WTC11 (cell line): Measurements from ENCODE around the gene PXK. TPM values are rescaled to one million over a fixed set of nuclear protein-coding genes. Genes with fewer than 3 reads are reported as not detected.

Source experiments
- ATAC-seq: fragments of 200-7000 bp; cut with Tn5 transposase; 2 replicates; pipeline ENCODE4 v1.10.0; 2021; ENCODE audit warnings: mild to moderate bottlenecking, moderate library complexity
- CTCF ChIA-PET: fragments of 300-600 bp; sonication (Branson Sonifier 250); formaldehyde crosslinking; loops from one replicate; lab custom pipeline; 2021; ENCODE audit warnings: antibody characterized with exemption; lab: Charles Lee
- POLR2A ChIA-PET: fragments of 350-600 bp; sonication (Branson Sonifier 250); formaldehyde crosslinking; loops from one replicate; lab custom pipeline; 2021; ENCODE audit warnings: antibody characterized with exemption; lab: Charles Lee
- DNase-seq: peaks from one replicate; pipeline ENCODE4 v3.0.0; 2021; ENCODE audit warnings: low spot score
- H3K27ac Mint-ChIP-seq: 2 replicates; pipeline ENCODE4 v1.8.0; 2021; ENCODE audit warnings: mixed read lengths
- H3K27me3 Mint-ChIP-seq: 2 replicates; pipeline ENCODE4 v1.8.0; 2021; ENCODE audit warnings: low read depth, mild to moderate bottlenecking, moderate library complexity, mixed read lengths
- H3K36me3 Mint-ChIP-seq: 2 replicates; pipeline ENCODE4 v1.8.0; 2021; ENCODE audit warnings: mixed read lengths
- H3K4me1 Mint-ChIP-seq: 2 replicates; pipeline ENCODE4 v1.8.0; 2022; ENCODE audit warnings: mixed read lengths
- H3K4me3 Mint-ChIP-seq: 2 replicates; pipeline ENCODE4 v1.8.0; 2021; ENCODE audit warnings: mild to moderate bottlenecking, moderate library complexity, mixed read lengths
- H3K9me3 Mint-ChIP-seq: 2 replicates; pipeline ENCODE4 v1.8.0; 2021; ENCODE audit warnings: mixed read lengths
- ELF4 ChIP-seq: sonication (generic); formaldehyde crosslinking; IDR thresholded peaks from 2 replicates; pipeline ENCODE4 v1.8.1; 2022; ENCODE audit warnings: low read depth, mild to moderate bottlenecking, moderate library complexity, missing genetic modification reagents
- EMX1 ChIP-seq: fragments of 250-450 bp; sonication (Bioruptor Pico); IDR thresholded peaks from 2 replicates; pipeline ENCODE4 v1.8.0; 2021; ENCODE audit warnings: mild to moderate bottlenecking
- FOXK1 ChIP-seq: sonication (generic); formaldehyde crosslinking; IDR thresholded peaks from 2 replicates; pipeline ENCODE4 v1.8.0; 2022; ENCODE audit warnings: mild to moderate bottlenecking, moderate library complexity, missing genetic modification reagents
- GABPB1 ChIP-seq: sonication (generic); formaldehyde crosslinking; IDR thresholded peaks from 2 replicates; pipeline ENCODE4 v1.8.1; 2023; ENCODE audit warnings: mild to moderate bottlenecking, missing genetic modification reagents
- JAZF1 ChIP-seq: fragments of 250-450 bp; sonication (Bioruptor Pico); IDR thresholded peaks from 2 replicates; pipeline ENCODE4 v1.9.0; 2021; ENCODE audit warnings: moderate library complexity, mild to moderate bottlenecking, inconsistent platforms
- ZBTB21 ChIP-seq: sonication (generic); formaldehyde crosslinking; IDR thresholded peaks from 2 replicates; pipeline ENCODE4 v1.8.1; 2023; ENCODE audit warnings: mild to moderate bottlenecking, missing genetic modification reagents, borderline replicate concordance
- ZNF121 ChIP-seq: sonication (generic); formaldehyde crosslinking; IDR thresholded peaks from 2 replicates; pipeline ENCODE4 v1.8.0; 2023; ENCODE audit warnings: missing genetic modification reagents
- ZNF138 ChIP-seq: sonication (generic); formaldehyde crosslinking; conservative IDR thresholded peaks from 2 replicates; pipeline ENCODE4 v1.8.1; 2022; ENCODE audit warnings: mild to moderate bottlenecking, moderate library complexity, missing genetic modification reagents
- total RNA-seq: library from RNA; stranded (reverse); gene quantifications from 3 replicates; pipeline ENCODE4 v1.2.3, GENCODE V29; 2021
- TF ChIP-seq, protein P1 (sequence below): sonication (generic); formaldehyde crosslinking; IDR thresholded peaks from 2 replicates; pipeline ENCODE4 v1.8.0; 2022; ENCODE audit warnings: mild to moderate bottlenecking, missing genetic modification reagents
- TF ChIP-seq, protein P2 (sequence below): fragments of 250-450 bp; sonication (Bioruptor Pico); IDR thresholded peaks from 2 replicates; pipeline ENCODE4 v1.9.0; 2021; ENCODE audit warnings: mild to moderate bottlenecking, borderline replicate concordance
- TF ChIP-seq, protein P3 (sequence below): sonication (generic); formaldehyde crosslinking; IDR thresholded peaks from 2 replicates; pipeline ENCODE4 v1.8.1; 2022; ENCODE audit warnings: missing genetic modification reagents, borderline replicate concordance
- TF ChIP-seq, protein P4 (sequence below): sonication (generic); formaldehyde crosslinking; IDR thresholded peaks from 2 replicates; pipeline ENCODE4 v1.8.0; 2023; ENCODE audit warnings: missing genetic modification reagents
- TF ChIP-seq, protein P5 (sequence below): fragments of 250-450 bp; sonication (Bioruptor Pico); IDR thresholded peaks from 2 replicates; pipeline ENCODE4 v1.8.0; 2021; ENCODE audit warnings: mild to moderate bottlenecking
- TF ChIP-seq, protein P6 (sequence below): fragments of 250-450 bp; sonication (Bioruptor Pico); conservative IDR thresholded peaks from 2 replicates; pipeline ENCODE4 v1.9.0; 2021; ENCODE audit warnings: mild to moderate bottlenecking

Gene PXK
- total RNA-seq, 1 experiment from 2014 or later: 9.4 TPM

DNA sequence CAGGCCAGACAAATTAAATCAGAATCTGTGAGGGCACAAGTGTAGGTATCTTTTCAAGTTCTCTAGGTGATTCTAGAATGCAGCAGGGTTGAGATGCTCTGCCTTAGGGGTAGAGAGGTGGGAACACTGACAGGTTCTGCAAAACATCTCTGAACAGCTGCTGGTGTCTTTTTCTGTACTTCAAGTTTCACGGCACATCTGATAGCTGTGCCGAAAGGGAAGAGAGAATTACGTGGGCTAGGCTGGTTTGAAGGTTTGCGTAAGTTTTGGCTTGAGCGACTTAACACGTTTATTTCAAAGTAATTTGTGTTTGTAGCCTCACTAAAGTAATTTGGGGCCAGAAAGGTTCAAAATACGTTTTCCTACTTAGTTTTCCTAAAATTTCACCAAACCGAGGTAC is 22.5 kb downstream of the PXK start:
- POLR2A ChIA-PET: no interaction called here
- H3K27me3 Mint-ChIP-seq: no peaks in the 10 kb centered on the region
- TF ChIP-seq, protein P1, sequence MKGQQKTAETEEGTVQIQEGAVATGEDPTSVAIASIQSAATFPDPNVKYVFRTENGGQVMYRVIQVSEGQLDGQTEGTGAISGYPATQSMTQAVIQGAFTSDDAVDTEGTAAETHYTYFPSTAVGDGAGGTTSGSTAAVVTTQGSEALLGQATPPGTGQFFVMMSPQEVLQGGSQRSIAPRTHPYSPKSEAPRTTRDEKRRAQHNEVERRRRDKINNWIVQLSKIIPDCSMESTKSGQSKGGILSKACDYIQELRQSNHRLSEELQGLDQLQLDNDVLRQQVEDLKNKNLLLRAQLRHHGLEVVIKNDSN (CRISPR knock-in tag): no peak
- TF ChIP-seq, protein P2, sequence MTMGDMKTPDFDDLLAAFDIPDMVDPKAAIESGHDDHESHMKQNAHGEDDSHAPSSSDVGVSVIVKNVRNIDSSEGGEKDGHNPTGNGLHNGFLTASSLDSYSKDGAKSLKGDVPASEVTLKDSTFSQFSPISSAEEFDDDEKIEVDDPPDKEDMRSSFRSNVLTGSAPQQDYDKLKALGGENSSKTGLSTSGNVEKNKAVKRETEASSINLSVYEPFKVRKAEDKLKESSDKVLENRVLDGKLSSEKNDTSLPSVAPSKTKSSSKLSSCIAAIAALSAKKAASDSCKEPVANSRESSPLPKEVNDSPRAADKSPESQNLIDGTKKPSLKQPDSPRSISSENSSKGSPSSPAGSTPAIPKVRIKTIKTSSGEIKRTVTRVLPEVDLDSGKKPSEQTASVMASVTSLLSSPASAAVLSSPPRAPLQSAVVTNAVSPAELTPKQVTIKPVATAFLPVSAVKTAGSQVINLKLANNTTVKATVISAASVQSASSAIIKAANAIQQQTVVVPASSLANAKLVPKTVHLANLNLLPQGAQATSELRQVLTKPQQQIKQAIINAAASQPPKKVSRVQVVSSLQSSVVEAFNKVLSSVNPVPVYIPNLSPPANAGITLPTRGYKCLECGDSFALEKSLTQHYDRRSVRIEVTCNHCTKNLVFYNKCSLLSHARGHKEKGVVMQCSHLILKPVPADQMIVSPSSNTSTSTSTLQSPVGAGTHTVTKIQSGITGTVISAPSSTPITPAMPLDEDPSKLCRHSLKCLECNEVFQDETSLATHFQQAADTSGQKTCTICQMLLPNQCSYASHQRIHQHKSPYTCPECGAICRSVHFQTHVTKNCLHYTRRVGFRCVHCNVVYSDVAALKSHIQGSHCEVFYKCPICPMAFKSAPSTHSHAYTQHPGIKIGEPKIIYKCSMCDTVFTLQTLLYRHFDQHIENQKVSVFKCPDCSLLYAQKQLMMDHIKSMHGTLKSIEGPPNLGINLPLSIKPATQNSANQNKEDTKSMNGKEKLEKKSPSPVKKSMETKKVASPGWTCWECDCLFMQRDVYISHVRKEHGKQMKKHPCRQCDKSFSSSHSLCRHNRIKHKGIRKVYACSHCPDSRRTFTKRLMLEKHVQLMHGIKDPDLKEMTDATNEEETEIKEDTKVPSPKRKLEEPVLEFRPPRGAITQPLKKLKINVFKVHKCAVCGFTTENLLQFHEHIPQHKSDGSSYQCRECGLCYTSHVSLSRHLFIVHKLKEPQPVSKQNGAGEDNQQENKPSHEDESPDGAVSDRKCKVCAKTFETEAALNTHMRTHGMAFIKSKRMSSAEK (CRISPR knock-in tag): no peak
- TF ChIP-seq, protein P3, sequence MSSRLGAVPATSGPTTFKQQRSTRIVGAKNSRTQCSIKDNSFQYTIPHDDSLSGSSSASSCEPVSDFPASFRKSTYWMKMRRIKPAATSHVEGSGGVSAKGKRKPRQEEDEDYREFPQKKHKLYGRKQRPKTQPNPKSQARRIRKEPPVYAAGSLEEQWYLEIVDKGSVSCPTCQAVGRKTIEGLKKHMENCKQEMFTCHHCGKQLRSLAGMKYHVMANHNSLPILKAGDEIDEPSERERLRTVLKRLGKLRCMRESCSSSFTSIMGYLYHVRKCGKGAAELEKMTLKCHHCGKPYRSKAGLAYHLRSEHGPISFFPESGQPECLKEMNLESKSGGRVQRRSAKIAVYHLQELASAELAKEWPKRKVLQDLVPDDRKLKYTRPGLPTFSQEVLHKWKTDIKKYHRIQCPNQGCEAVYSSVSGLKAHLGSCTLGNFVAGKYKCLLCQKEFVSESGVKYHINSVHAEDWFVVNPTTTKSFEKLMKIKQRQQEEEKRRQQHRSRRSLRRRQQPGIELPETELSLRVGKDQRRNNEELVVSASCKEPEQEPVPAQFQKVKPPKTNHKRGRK (CRISPR knock-in tag): no peak
- no peak for TF ChIP-seq ZNF138 (CRISPR knock-in tag)
- no peak for TF ChIP-seq ZNF121 (CRISPR knock-in tag)
- CTCF ChIA-PET: interaction anchor here (0.5 to 1.1 kb wide), 3 partner anchors 49 to 95 kb away, joined by 3 to 4 read pairs (median 3); partner anchors contain the start of genes HTD2 and RPP14
- H3K36me3 Mint-ChIP-seq: no peaks in the 10 kb centered on the region; the same call in 1 of the 2 replicates
- DNase-seq: no peak
- no peak for ATAC-seq
- H3K9me3 Mint-ChIP-seq: no peaks in the 10 kb centered on the region
- H3K4me3 Mint-ChIP-seq: no peak overlapping the region
- no peak overlapping the region for H3K27ac Mint-ChIP-seq
- H3K4me1 Mint-ChIP-seq: peaks cover 14% of the 10 kb centered on the region

DNA sequence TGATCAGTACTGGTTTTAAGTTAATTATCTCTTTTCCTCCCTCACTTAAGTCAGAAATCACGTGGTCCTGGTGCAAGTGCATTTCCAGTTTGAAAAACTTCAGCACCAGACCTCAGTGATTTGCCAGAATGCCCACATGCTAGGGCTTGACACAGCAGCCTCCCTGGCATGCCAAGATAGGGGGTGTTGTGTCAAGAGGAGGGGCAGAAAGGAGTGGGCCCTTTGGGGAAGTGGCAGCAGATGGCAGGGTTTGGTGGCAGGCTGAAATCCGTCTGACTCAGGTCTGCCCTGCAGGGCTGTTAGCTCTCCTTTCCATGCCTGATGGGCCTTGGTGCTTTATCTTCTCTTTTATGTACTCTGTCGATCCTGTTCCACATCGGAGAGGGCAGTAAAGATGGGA is 23.4 kb downstream of the PXK start:
- Mint-ChIP-seq H3K27ac (no peak overlapping the region), H3K4me3 (no peak overlapping the region), H3K9me3 (no peaks in the 10 kb centered on the region), H3K4me1 (peaks cover 14% of the 10 kb centered on the region), H3K27me3 (no peaks in the 10 kb centered on the region), H3K36me3 (no peaks in the 10 kb centered on the region; the same call in 1 of the 2 replicates)
- ATAC-seq: no peak
- TF ChIP-seq FOXK1 (no peak), ZBTB21 (CRISPR knock-in tag) (no peak)
- DNase-seq: no peak
- ChIA-PET POLR2A (no interaction called here), CTCF (interaction anchor here (1.1 kb wide), 1 partner anchor 50 kb away, joined by 3 read pairs; the partner anchor contains the start of genes HTD2 and RPP14)

DNA sequence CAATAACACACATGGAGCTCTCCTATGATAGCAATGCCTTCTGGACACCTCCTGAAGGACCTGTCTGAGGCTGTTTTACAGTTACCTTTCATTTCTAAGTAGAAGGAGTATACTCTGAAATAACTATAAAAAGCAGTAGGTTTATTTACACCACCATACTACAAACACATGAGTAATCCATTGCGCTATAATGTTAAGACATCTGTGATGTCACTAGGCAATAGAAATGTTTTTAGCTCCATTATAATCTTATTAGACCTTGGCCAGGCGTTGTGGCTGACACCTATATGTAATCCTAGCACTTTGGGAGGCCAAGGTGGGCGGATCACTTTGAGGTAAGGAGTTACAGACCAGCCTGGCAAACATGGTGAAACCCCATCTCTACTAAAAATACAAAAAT is 24.7 kb downstream of the PXK start:
- DNase-seq: no peak
- ChIA-PET CTCF (interaction anchor here (0.6 to 1.2 kb wide), 2 partner anchors 51 to 140 kb away, joined by 3 to 5 read pairs; partner anchors contain the start of genes HTD2 and RPP14), POLR2A (no interaction called here)
- Mint-ChIP-seq H3K27ac (no peak overlapping the region), H3K4me1 (peaks cover 3% of the 10 kb centered on the region), H3K27me3 (no peaks in the 10 kb centered on the region), H3K4me3 (no peak overlapping the region), H3K36me3 (no peaks in the 10 kb centered on the region; the same call in 1 of the 2 replicates), H3K9me3 (no peaks in the 10 kb centered on the region)
- no peak for ATAC-seq
- TF ChIP-seq GABPB1 (CRISPR knock-in tag) (no peak), JAZF1 (CRISPR knock-in tag) (no peak), ELF4 (no peak), EMX1 (CRISPR knock-in tag) (no peak)
- TF ChIP-seq, protein P2 (CRISPR knock-in tag): no peak
- TF ChIP-seq, protein P4, sequence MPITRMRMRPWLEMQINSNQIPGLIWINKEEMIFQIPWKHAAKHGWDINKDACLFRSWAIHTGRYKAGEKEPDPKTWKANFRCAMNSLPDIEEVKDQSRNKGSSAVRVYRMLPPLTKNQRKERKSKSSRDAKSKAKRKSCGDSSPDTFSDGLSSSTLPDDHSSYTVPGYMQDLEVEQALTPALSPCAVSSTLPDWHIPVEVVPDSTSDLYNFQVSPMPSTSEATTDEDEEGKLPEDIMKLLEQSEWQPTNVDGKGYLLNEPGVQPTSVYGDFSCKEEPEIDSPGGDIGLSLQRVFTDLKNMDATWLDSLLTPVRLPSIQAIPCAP (CRISPR knock-in tag): no peak
- TF ChIP-seq, protein P5, sequence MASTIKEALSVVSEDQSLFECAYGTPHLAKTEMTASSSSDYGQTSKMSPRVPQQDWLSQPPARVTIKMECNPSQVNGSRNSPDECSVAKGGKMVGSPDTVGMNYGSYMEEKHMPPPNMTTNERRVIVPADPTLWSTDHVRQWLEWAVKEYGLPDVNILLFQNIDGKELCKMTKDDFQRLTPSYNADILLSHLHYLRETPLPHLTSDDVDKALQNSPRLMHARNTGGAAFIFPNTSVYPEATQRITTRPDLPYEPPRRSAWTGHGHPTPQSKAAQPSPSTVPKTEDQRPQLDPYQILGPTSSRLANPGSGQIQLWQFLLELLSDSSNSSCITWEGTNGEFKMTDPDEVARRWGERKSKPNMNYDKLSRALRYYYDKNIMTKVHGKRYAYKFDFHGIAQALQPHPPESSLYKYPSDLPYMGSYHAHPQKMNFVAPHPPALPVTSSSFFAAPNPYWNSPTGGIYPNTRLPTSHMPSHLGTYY: no peak
- TF ChIP-seq, protein P6, sequence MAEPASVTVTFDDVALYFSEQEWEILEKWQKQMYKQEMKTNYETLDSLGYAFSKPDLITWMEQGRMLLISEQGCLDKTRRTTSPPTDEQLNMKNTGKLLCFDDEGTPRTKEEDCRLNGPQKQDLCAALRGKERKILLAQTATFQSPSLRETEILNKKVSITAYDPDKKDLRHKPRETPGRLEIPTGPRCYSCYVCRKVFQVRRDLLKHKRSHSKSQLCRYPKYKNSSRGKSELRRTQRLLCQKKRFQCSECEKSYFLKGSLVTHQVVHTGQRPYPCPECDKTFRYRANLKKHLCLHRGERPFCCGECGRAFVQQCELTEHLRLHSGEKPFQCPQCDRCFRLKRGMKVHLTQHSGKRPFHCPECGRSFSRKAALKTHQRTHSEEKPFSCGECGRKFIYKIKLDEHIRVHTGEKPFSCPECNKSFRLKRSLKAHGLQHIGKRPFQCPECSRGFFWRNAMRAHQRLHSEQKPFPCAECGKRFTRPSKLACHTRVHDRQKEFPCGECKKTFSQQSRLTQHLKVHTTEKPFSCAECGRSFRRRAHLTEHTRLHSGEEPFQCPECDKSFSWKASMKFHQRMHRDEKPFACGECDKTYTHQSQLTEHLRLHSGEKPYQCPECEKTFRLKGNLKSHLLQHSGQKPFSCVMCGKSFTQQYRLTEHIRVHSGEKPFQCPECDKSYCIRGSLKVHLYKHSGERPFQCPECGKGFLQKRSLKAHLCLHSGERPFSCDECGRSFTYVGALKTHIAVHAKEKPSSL: no peak
